Activated naive CD4-positive, alpha-beta T cell treated with anti-CD3 and anti-CD28 coated beads for 36 hours (primary cell): ENCODE results near the gene PGAM5. TPM values are rescaled to one million over a fixed set of nuclear protein-coding genes. Genes with fewer than 3 reads are reported as not detected.

Experiments used
- CTCF ChIA-PET: fragments of 350-600 bp; sonication (Branson Sonifier 250); formaldehyde crosslinking; loops from one replicate; lab custom pipeline; 2021; ENCODE audit warnings: antibody characterized with exemption; lab: Charles Lee
- DNase-seq: peaks from one replicate; pipeline ENCODE4 v3.0.0-alpha.2; 2020
- H3K27ac Mint-ChIP-seq: one replicate; pipeline ENCODE4 v1.8.0; 2021; ENCODE audit warnings: mild to moderate bottlenecking, mixed read lengths
- H3K27me3 Mint-ChIP-seq: one replicate; pipeline ENCODE4 v1.8.0; 2021; ENCODE audit warnings: low read depth, mixed read lengths
- H3K36me3 Mint-ChIP-seq: one replicate; pipeline ENCODE4 v1.8.0; 2021; ENCODE audit warnings: low read depth, mixed read lengths
- H3K4me1 Mint-ChIP-seq: one replicate; pipeline ENCODE4 v1.8.0; 2021; ENCODE audit warnings: low read depth, mixed read lengths
- H3K4me3 Mint-ChIP-seq: one replicate; pipeline ENCODE4 v1.8.0; 2021; ENCODE audit warnings: mild to moderate bottlenecking, moderate library complexity, mixed read lengths
- H3K9me3 Mint-ChIP-seq: one replicate; pipeline ENCODE4 v1.8.0; 2021; ENCODE audit warnings: mixed read lengths
- intact Hi-C: fragments of 100-400 bp; cut with micrococcal nuclease; formaldehyde crosslinking; loops from one replicate; pipeline ENCODE4 v1.15.1; 2023
- total RNA-seq, 2 experiments: library from RNA; stranded (reverse); gene quantifications; one replicate each; pipeline ENCODE4 v1.2.3, GENCODE V29; 2021

The PGAM5 gene
- total RNA-seq, 2 experiments from 2014 or later: 50.1 to 55.7 TPM

GRCh38 chr12:132728502-132728901 lies 17.9 kb downstream of the PGAM5 start:
- H3K9me3 Mint-ChIP-seq: no peaks in the 10 kb centered on the region

DNA sequence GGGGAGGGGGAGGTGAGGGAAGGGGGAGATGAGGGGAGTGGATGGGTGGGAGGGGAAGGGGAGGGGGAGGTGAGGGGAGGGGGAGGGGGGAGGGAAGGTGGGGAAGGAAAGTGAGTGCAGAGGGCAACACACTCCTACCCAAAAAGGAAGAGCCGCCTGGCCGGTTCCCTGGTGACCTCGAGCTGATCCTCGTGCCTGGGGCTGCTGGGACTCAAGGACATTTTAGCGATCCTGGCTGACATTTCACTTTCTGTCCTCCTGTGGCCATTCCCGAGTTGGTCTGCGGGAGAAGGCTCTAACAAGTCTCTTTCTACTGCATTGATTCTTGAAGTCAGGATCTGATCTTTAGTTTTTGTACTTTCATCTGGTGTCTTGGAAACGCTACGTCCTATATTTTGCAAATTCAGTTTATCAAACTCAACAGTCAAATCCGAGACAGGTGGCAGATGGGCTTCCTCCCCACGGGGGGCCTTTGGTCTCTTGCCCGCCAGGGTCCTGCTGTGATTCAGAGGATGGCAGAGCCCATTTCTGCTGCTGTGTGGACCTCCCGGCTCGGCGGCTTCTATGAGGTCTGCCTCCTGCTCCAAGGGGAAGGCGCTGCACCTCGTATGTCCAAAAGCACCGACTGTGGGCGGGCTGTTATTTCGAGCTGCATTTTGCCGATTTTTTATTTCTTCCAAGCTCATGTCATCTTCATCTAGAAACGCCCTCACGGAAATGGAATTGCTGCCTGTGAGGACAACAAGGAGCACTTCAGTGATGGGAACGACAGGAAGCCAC lies 19.1 kb downstream of the PGAM5 start:
- CTCF ChIA-PET: no interaction called here
- Mint-ChIP-seq H3K36me3 (peaks cover 74% of the 10 kb centered on the region), H3K27me3 (no peaks in the 10 kb centered on the region), H3K27ac (peak overlapping the region; percentile 53), H3K4me3 (no peak overlapping the region), H3K9me3 (no peaks in the 10 kb centered on the region), H3K4me1 (peaks cover 6% of the 10 kb centered on the region)
- no peak for DNase-seq
- intact Hi-C loops: no loop called here

More at GRCh38 chr12:132728502-132728901, 17.9 kb downstream of the PGAM5 start:
- CTCF ChIA-PET: no interaction called here
- no peaks in the 10 kb centered on the region for H3K27me3 Mint-ChIP-seq
- DNase-seq: no peak
- H3K4me3 Mint-ChIP-seq: no peak overlapping the region
- no peak overlapping the region for H3K27ac Mint-ChIP-seq
- H3K4me1 Mint-ChIP-seq: peaks cover 6% of the 10 kb centered on the region
- H3K36me3 Mint-ChIP-seq: peaks cover 71% of the 10 kb centered on the region
- intact Hi-C loops: no loop called here

GRCh38 chr12:132730353-132730752 lies 19.7 kb downstream of the PGAM5 start:
- Mint-ChIP-seq H3K27ac (peak overlapping the region; percentile 53), H3K4me1 (peaks cover 6% of the 10 kb centered on the region), H3K36me3 (peaks cover 74% of the 10 kb centered on the region), H3K27me3 (no peaks in the 10 kb centered on the region), H3K4me3 (no peak overlapping the region), H3K9me3 (no peaks in the 10 kb centered on the region)
- intact Hi-C loops: no loop called here
- DNase-seq: no peak
- CTCF ChIA-PET: no interaction called here

DNA sequence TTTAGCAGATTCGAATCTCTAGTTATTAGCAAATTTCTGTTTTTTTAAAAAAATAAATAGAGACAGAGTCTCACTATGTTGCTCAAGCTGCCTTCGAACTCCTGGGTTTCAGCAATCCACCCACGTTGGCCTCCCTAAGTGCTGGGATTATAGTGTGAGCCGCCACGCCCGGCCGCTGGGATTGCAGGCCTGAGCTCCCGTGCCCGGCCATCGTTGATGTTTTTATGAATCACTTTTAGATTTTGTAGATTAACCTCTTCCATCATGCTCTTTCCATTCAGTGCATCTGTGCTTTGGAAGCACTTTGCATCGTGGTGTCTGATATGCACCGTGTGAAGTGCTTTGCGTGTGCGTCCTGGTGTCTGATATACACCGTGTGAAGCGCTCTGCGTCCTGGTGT lies 20.9 kb downstream of the PGAM5 start:
- Mint-ChIP-seq H3K4me3 (no peak overlapping the region), H3K4me1 (peaks cover 6% of the 10 kb centered on the region), H3K27ac (no peak overlapping the region), H3K27me3 (no peaks in the 10 kb centered on the region), H3K36me3 (peaks cover 71% of the 10 kb centered on the region), H3K9me3 (no peaks in the 10 kb centered on the region)
- DNase-seq: no peak
- CTCF ChIA-PET: no interaction called here
- intact Hi-C loops: no loop called here

- Mint-ChIP-seq H3K27me3 (no peaks in the 10 kb centered on the region), H3K9me3 (no peaks in the 10 kb centered on the region), H3K27ac (no peak overlapping the region), H3K36me3 (peaks cover 67% of the 10 kb centered on the region), H3K4me1 (peaks cover 2% of the 10 kb centered on the region), H3K4me3 (no peak overlapping the region)
- CTCF ChIA-PET: interaction anchor here (0.6 kb wide), 2 partner anchors 73 to 121 kb away, joined by 3 to 4 read pairs; no protein-coding TSS in a partner anchor
- intact Hi-C loops: no loop called here
- no peak for DNase-seq
Observed at GRCh38 chr12:132734206-132734605, 23.6 kb downstream of the PGAM5 start.

GRCh38 chr12:132735496-132735895 lies 24.9 kb downstream of the PGAM5 start:
- Mint-ChIP-seq H3K4me1 (no peaks in the 10 kb centered on the region), H3K27me3 (no peaks in the 10 kb centered on the region), H3K27ac (no peak overlapping the region), H3K4me3 (no peak overlapping the region), H3K9me3 (no peaks in the 10 kb centered on the region), H3K36me3 (peaks cover 66% of the 10 kb centered on the region)
- CTCF ChIA-PET: no interaction called here
- intact Hi-C loops: no loop called here
- no peak for DNase-seq

DNA sequence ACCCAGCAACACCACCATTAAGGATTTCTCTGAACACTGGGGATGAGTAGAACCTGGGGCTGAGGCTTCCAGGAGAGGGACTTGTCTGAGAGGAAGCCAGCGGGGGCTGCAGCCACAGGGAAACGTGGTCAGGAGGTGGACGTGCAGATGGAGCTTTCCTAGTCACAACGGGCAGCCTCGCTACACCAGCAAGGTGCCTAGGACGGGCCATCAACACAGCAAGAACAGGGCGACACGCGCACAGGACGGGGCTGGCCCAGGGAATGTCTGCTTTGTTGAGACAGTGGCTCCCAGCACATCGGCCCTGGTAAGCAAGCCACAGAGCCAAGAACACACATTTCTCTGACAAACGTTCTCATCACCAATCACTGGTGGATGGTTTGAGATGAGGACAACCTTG lies 25.7 kb downstream of the PGAM5 start:
- no peak for DNase-seq
- no peaks in the 10 kb centered on the region for H3K9me3 Mint-ChIP-seq
- peaks cover 70% of the 10 kb centered on the region for H3K36me3 Mint-ChIP-seq
- no peaks in the 10 kb centered on the region for H3K27me3 Mint-ChIP-seq
- H3K27ac Mint-ChIP-seq: no peak overlapping the region
- no peak overlapping the region for H3K4me3 Mint-ChIP-seq
- no peaks in the 10 kb centered on the region for H3K4me1 Mint-ChIP-seq
- CTCF ChIA-PET: no interaction called here
- intact Hi-C loops: no loop called here

DNA sequence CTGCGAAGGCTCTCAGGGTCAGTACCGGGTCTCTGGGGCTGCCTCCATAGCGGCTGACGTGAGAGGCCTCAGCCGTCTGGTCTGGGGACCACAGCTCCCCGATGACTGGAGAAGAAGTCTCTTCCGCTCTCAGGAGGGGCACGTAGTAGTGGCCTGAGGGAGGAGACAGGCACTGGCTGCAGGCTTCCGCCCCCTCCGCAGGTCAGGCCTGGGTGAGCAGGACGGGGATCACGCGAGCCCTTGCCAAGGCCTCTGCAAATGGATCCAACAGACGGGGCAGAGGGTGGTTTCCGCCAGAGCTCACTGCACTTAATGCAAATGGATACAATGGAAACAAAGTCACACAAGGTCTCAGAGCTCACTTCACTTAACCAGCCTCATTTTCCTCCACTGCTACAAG lies 26.3 kb downstream of the PGAM5 start:
- DNase-seq: no peak
- CTCF ChIA-PET: interaction anchor here (0.6 kb wide), 1 partner anchor 97 kb away, joined by 3 read pairs; no protein-coding TSS in a partner anchor
- Mint-ChIP-seq H3K27ac (no peak overlapping the region), H3K36me3 (peaks cover 68% of the 10 kb centered on the region), H3K9me3 (no peaks in the 10 kb centered on the region), H3K4me3 (no peak overlapping the region), H3K27me3 (no peaks in the 10 kb centered on the region), H3K4me1 (no peaks in the 10 kb centered on the region)
- intact Hi-C loops: no loop called here

GRCh38 chr12:132739600-132740312 lies 29.1 kb downstream of the PGAM5 start:
- intact Hi-C loops: no loop called here
- Mint-ChIP-seq H3K36me3 (peaks cover 67% of the 10 kb centered on the region), H3K4me1 (peaks cover 6% of the 10 kb centered on the region), H3K27ac (no peak overlapping the region), H3K27me3 (no peaks in the 10 kb centered on the region), H3K4me3 (no peak overlapping the region), H3K9me3 (no peaks in the 10 kb centered on the region)
- no peak for DNase-seq
- CTCF ChIA-PET: interaction anchor here (1.0 kb wide), 1 partner anchor 10 kb away, joined by 3 read pairs; no protein-coding TSS in a partner anchor

- H3K4me3 Mint-ChIP-seq: no peak overlapping the region
- H3K27ac Mint-ChIP-seq: no peak overlapping the region
- CTCF ChIA-PET: interaction anchor here (1.0 kb wide), 1 partner anchor 9 kb away, joined by 3 read pairs; no protein-coding TSS in a partner anchor
- H3K27me3 Mint-ChIP-seq: no peaks in the 10 kb centered on the region
- H3K4me1 Mint-ChIP-seq: peaks cover 6% of the 10 kb centered on the region
- intact Hi-C loops: no loop called here
- no peaks in the 10 kb centered on the region for H3K9me3 Mint-ChIP-seq
- DNase-seq: no peak
- peaks cover 70% of the 10 kb centered on the region for H3K36me3 Mint-ChIP-seq
Observed at GRCh38 chr12:132740313-132740646, 29.6 kb downstream of the PGAM5 start.

- Mint-ChIP-seq H3K4me3 (no peak overlapping the region), H3K36me3 (peaks cover 68% of the 10 kb centered on the region), H3K27ac (no peak overlapping the region), H3K27me3 (no peaks in the 10 kb centered on the region), H3K9me3 (no peaks in the 10 kb centered on the region), H3K4me1 (peaks cover 6% of the 10 kb centered on the region)
- no peak for DNase-seq
- CTCF ChIA-PET: no interaction called here
- intact Hi-C loops: no loop called here
Observed at GRCh38 chr12:132740652-132741051, 30.0 kb downstream of the PGAM5 start.

- Mint-ChIP-seq H3K4me3 (no peak overlapping the region), H3K27ac (no peak overlapping the region), H3K36me3 (peaks cover 65% of the 10 kb centered on the region), H3K4me1 (peaks cover 6% of the 10 kb centered on the region), H3K27me3 (no peaks in the 10 kb centered on the region), H3K9me3 (no peaks in the 10 kb centered on the region)
- CTCF ChIA-PET: interaction anchor here (0.7 kb wide), 1 partner anchor 9 kb away, joined by 3 read pairs; no protein-coding TSS in a partner anchor
- no peak for DNase-seq
- intact Hi-C loops: no loop called here
Observed at GRCh38 chr12:132741620-132742019, 31.0 kb downstream of the PGAM5 start.
